ENCODE results near the gene MAP7. TPM values are rescaled to one million over a fixed set of nuclear protein-coding genes. Genes with fewer than 3 reads are reported as not detected.
"Not testable (repeated sequence)": the region's sequence is repeated elsewhere in the genome, so short reads cannot be mapped to it uniquely, and the experiment has no call there.

The MAP7 gene
- total RNA-seq (1 to 10 TPM; 1.3 to 2.5 (median 1.8) TPM), polyA plus RNA-seq (0.79 TPM)
- long read RNA-seq, donor 1, full-length matches to known transcripts, result 1 of 1 reads
- long read RNA-seq, donor 1, partial matches to known transcripts, result 0 of 1 reads
- long read RNA-seq, donor 1, other reads (novel, unspliced or antisense), result 0 of 1 reads
- long read RNA-seq, donor 2, full-length matches to known transcripts, result 1 of 1 reads
- long read RNA-seq, donor 2, partial matches to known transcripts, result 0 of 1 reads
- long read RNA-seq, donor 2, other reads (novel, unspliced or antisense), result 0 of 1 reads
- long read RNA-seq, donor 3, full-length matches to known transcripts, result 2 of 4 reads
- long read RNA-seq, donor 3, partial matches to known transcripts, result 2 of 4 reads
- long read RNA-seq, donor 3, other reads (novel, unspliced or antisense), result 0 of 4 reads
- long read RNA-seq, donor 4, result 0 reads

DNA sequence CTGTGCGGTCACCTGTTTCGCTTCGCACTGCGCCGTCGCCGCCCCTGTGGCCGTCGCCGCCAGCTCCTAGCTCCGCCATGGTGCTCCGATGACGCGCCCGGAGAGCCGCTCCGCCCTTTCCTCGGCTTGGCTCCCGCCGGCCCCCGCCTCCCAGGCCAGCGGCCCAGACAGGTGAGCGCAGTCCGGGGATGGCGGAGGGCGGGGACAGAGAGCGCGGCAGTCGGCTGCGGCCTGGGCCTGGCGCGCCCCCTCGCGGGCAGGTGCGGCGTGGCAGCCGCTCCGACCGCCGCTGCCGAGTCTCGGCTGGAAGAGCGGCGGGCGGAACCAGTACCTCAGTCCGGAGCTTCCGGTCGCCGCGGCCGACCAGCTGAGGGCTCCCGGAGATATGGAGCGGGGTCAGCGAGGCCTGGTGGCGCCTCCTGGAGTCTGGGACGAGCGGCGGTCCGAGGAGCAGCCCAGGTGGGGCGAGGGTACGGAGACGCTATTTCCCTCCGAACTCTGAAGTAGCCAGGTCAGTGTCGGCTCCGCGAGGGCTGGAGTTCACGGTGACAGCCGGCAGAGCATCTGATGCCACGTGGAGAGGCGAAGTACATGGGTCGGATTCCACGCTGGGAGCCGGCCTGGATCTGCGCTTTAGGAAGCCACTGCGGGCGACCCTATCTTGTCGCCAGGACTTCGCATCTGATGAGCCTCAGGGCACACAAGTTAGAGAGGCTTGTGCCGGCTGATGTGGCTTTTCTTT is at the start of gene MAP7:
MAP7 (minus strand) TSS at position 93 of the 742 bp plus-strand sequence; CDS start at position 79, 14 bp downstream.
- Histone ChIP-seq H3K9me3 (ENCODE audit: control insufficient read depth, low read length) (no peaks in the 10 kb centered on the region), H3K27ac (ENCODE audit: low read length) (no peak within 1 kb of the TSS), H3K4me1 (ENCODE audit: control insufficient read depth, insufficient read depth, low read length) (peaks cover 2% of the 10 kb centered on the region), H3K4me3 (ENCODE audit: low read length) (peak within 1 kb of the TSS; percentile 80), H3K27me3 (ENCODE audit: control insufficient read depth, insufficient read depth) (no peaks in the 10 kb centered on the region)
- peak; percentile 43 to 82 (median 79) for DNase-seq
- peak; percentile 88 to 91 for ATAC-seq
- intact Hi-C loops (cut with DNase I), result no loop called here
- 2% methylated on average over 79 of the region's 79 CpGs for WGBS

GRCh38 chr6:136599329-136600011 is 49.2 kb upstream of the MAP7 start:
- ATAC-seq (no peak), DNase-seq (peak in 1 of 3 donors; percentile 9)
- Histone ChIP-seq H3K9me3 (ENCODE audit: control insufficient read depth, low read length) (no peaks in the 10 kb centered on the region), H3K4me3 (ENCODE audit: low read length) (no peak overlapping the region), H3K4me1 (ENCODE audit: control insufficient read depth, insufficient read depth, low read length) (peaks cover 4% of the 10 kb centered on the region), H3K27me3 (ENCODE audit: control insufficient read depth, insufficient read depth) (no peaks in the 10 kb centered on the region), H3K27ac (ENCODE audit: low read length) (no peak overlapping the region)
- 71% methylated on average over 10 of the region's 10 CpGs for WGBS
- intact Hi-C loops (cut with DNase I), result no loop called here

- intact Hi-C loops (cut with DNase I), result no loop called here
These were observed 47.8 kb upstream of the MAP7 start for GRCh38 chr6:136598048-136598447.

DNA sequence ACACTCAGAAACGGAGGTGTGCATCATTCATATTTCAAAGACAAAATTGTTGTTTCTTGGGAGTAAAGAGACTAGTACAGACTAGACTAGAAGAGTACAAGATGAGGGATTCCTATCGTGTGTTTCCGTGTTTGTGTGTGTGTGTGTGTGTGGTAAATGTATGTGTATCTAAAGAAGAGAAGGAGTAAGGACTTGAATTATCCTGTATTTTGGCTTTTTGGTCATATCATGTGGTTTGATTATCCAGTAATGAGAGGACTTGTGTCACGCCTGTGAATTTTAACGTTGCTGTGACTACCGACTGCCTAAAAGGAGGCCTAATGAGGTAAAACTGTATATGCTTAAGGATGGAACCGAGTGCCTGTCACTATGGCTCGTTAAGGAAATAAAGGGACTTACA is 44.4 kb upstream of the MAP7 start:
- intact Hi-C loops (cut with DNase I), result no loop called here
- WGBS, result 95% methylated on average over 8 of the region's 8 CpGs
- H3K9me3 ChIP-seq (ENCODE audit: control insufficient read depth, low read length), result no peaks in the 10 kb centered on the region
- ATAC-seq, result no peak
- no peak overlapping the region for H3K4me3 ChIP-seq (ENCODE audit: low read length)
- H3K27ac ChIP-seq (ENCODE audit: low read length), result no peak overlapping the region
- H3K27me3 ChIP-seq (ENCODE audit: control insufficient read depth, insufficient read depth), result no peaks in the 10 kb centered on the region
- no peak for DNase-seq
- H3K4me1 ChIP-seq (ENCODE audit: control insufficient read depth, insufficient read depth, low read length), result peaks cover 1% of the 10 kb centered on the region

More at GRCh38 chr6:136598048-136598447, 47.8 kb upstream of the MAP7 start:
- DNase-seq, result no peak
- WGBS, result 98% methylated on average over 3 of the region's 3 CpGs
- no peaks in the 10 kb centered on the region for H3K9me3 ChIP-seq (ENCODE audit: control insufficient read depth, low read length)
- H3K4me1 ChIP-seq (ENCODE audit: control insufficient read depth, insufficient read depth, low read length), result peaks cover 4% of the 10 kb centered on the region
- H3K27me3 ChIP-seq (ENCODE audit: control insufficient read depth, insufficient read depth), result no peaks in the 10 kb centered on the region
- H3K27ac ChIP-seq (ENCODE audit: low read length), result no peak overlapping the region
- H3K4me3 ChIP-seq (ENCODE audit: low read length), result no peak overlapping the region
- no peak for ATAC-seq

- Histone ChIP-seq H3K9me3 (ENCODE audit: control insufficient read depth, low read length) (no peaks in the 10 kb centered on the region), H3K27me3 (ENCODE audit: control insufficient read depth, insufficient read depth) (no peaks in the 10 kb centered on the region), H3K4me3 (ENCODE audit: low read length) (no peak overlapping the region), H3K27ac (ENCODE audit: low read length) (no peak overlapping the region), H3K4me1 (ENCODE audit: control insufficient read depth, insufficient read depth, low read length) (no peaks in the 10 kb centered on the region)
- intact Hi-C loops (cut with DNase I), result no loop called here
- 69% methylated on average over 6 of the region's 6 CpGs for WGBS
- ATAC-seq (peak; percentile 53 to 65), DNase-seq (no peak)
These were observed 43.7 kb upstream of the MAP7 start for GRCh38 chr6:136593748-136594490.

DNA sequence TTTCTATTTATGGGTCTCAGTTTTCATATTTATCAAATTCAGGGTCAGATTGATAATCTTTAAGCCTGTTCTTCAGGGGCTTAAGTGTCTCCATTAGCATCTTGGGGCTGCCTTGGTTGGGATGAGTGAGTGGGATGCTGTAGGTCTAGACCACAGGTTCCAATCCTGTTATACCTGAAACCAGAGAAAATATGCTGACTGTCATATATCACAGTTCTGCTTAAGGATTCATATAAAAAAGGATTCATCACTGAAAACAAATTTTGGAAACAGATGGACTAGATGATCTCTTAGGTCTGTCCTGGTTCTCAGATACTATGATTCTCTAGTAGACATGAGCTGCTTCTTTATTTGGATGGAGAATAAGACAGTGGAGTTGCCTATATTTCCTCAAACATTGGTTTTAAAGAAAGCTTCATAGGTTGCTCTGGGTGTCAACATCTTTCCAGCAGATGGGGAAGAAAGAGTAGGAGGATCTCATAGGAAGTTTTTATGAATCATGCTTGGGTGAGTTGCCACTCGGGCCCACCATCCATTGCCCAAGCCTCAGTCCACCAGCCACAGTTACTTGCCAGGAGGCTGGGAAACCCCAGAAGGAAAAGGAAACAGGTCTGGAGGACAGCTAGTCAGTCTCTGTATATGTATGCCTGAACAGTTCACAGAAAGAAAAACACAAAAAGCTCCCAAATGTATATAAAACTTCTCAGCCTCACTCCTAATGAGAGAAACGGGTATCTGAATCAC is 42.9 kb upstream of the MAP7 start:
- ATAC-seq (no peak), DNase-seq (no peak)
- no peaks in the 10 kb centered on the region for H3K27me3 ChIP-seq (ENCODE audit: control insufficient read depth, insufficient read depth)
- H3K4me3 ChIP-seq (ENCODE audit: low read length), result no peak overlapping the region
- intact Hi-C loops (cut with DNase I), result no loop called here
- H3K9me3 ChIP-seq (ENCODE audit: control insufficient read depth, low read length), result no peaks in the 10 kb centered on the region
- H3K4me1 ChIP-seq (ENCODE audit: control insufficient read depth, insufficient read depth, low read length), result no peaks in the 10 kb centered on the region
- no peak overlapping the region for H3K27ac ChIP-seq (ENCODE audit: low read length)
- 63% methylated on average over 2 of the region's 2 CpGs for WGBS

- H3K9me3 ChIP-seq (ENCODE audit: control insufficient read depth, low read length), result no peaks in the 10 kb centered on the region
- DNase-seq, result no peak
- no peak overlapping the region for H3K27ac ChIP-seq (ENCODE audit: low read length)
- H3K4me1 ChIP-seq (ENCODE audit: control insufficient read depth, insufficient read depth, low read length), result no peaks in the 10 kb centered on the region
- 80% methylated on average over 1 of the region's 1 CpG for WGBS
- no peaks in the 10 kb centered on the region for H3K27me3 ChIP-seq (ENCODE audit: control insufficient read depth, insufficient read depth)
- intact Hi-C loops (cut with DNase I), result no loop called here
- ATAC-seq, result no peak
- H3K4me3 ChIP-seq (ENCODE audit: low read length), result no peak overlapping the region
These were observed 41.4 kb upstream of the MAP7 start for GRCh38 chr6:136591617-136592016.

DNA sequence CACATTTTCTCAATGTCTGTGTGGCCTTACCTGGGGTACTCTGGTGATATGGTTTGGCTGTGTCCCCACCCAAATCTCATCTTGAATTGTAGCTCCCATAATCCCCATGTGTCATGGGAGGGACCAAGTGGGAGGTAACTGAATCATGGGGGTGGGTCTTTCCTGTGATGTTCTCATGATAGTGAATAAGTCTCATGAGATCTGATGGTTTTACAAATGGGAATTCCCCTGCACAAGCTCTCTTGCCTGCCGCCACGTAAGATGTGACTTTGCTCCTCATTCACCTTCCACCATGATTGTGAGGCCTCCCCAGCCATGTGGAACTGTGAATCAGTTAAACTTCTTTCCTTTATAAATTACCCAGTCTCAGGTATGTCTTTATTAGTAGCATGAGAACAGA is 40.6 kb upstream of the MAP7 start:
- intact Hi-C loops (cut with DNase I); H3K27me3 ChIP-seq (ENCODE audit: control insufficient read depth, insufficient read depth); H3K4me3 ChIP-seq (ENCODE audit: low read length); H3K4me1 ChIP-seq (ENCODE audit: control insufficient read depth, insufficient read depth, low read length); H3K27ac ChIP-seq (ENCODE audit: low read length); ATAC-seq; DNase-seq; H3K9me3 ChIP-seq (ENCODE audit: control insufficient read depth, low read length): not testable (repeated sequence)
- 98% methylated on average over 2 of the region's 2 CpGs for WGBS

GRCh38 chr6:136587527-136587926 is 37.3 kb upstream of the MAP7 start:
- no peak for DNase-seq
- Histone ChIP-seq H3K4me1 (ENCODE audit: control insufficient read depth, insufficient read depth, low read length) (no peaks in the 10 kb centered on the region), H3K4me3 (ENCODE audit: low read length) (no peak overlapping the region), H3K27ac (ENCODE audit: low read length) (no peak overlapping the region), H3K9me3 (ENCODE audit: control insufficient read depth, low read length) (no peaks in the 10 kb centered on the region), H3K27me3 (ENCODE audit: control insufficient read depth, insufficient read depth) (no peaks in the 10 kb centered on the region)
- no peak for ATAC-seq
- 100% methylated on average over 1 of the region's 1 CpG for WGBS
- intact Hi-C loops (cut with DNase I), result loop anchor here in 1 of 4 donors (10.0 kb wide), 1 partner anchor 207 kb away; the partner anchor contains the start of gene MAP3K5

DNA sequence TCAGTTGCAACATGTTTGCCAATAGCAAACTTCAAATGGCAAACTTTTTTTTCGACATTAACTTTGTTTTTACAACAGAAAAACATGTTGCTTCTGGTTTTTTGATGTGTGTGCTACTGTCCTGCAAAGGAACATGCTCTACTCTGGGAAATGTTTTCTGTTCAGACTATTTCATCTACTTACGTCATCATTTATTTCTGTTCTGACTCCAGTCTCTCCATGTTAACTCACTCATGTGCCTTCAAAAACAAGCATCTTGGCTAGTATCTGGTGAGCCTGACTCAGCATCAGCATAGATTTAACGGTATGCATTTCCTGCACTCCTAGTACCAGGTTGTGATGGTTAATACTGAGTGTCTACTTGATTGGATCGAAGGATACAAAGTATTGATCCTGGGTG is 36.1 kb upstream of the MAP7 start:
- DNase-seq (no peak), ATAC-seq (peak; percentile 48 to 84)
- WGBS, result 52% methylated on average over 4 of the region's 4 CpGs
- Histone ChIP-seq H3K27me3 (ENCODE audit: control insufficient read depth, insufficient read depth) (no peaks in the 10 kb centered on the region), H3K4me1 (ENCODE audit: control insufficient read depth, insufficient read depth, low read length) (no peaks in the 10 kb centered on the region), H3K9me3 (ENCODE audit: control insufficient read depth, low read length) (no peaks in the 10 kb centered on the region), H3K4me3 (ENCODE audit: low read length) (no peak overlapping the region), H3K27ac (ENCODE audit: low read length) (no peak overlapping the region)
- intact Hi-C loops (cut with DNase I), result loop anchor here in 1 of 4 donors (10.0 kb wide), 1 partner anchor 209 kb away; the partner anchor contains the start of gene MAP3K5

Data from right cardiac atrium (tissue), 5 donors.